Limb (tissue), 2 donors: ENCODE measurements around the gene SLF2.
A peak's percentile ranks its signal among the peaks of the same experiment; 100 is the strongest.

Experiments
- DNase-seq, 2 donors: peaks; one replicate each; pipeline ENCODE4 v3.0.0-alpha.2; 2016; ENCODE audit errors: extremely low spot score in 2 of 2

The SLF2 gene

DNA sequence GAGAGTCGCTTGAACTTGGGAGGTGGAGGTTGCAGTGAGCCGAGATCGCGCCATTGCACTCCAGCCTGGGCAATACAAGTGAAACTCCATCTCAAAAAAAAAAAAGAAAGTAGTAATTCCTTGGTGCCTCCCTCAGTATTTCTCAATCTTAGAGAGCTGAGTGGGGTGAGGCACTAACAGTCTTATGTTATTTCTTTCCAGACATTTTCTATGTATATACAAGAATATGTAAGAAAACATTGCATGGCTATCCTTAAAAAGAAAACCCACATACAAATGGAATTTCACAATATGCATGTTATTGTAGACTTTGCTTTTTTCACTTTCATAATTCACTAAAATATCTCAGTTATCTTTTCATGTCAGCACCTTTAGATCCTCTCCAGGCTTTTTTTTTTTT, 13.6 kb upstream of the SLF2 start:
- no peak for DNase-seq

GRCh38 chr10:100901051-100901450, 11.7 kb upstream of the SLF2 start:
- peak in 1 of 2 donors; percentile 32 for DNase-seq

DNA sequence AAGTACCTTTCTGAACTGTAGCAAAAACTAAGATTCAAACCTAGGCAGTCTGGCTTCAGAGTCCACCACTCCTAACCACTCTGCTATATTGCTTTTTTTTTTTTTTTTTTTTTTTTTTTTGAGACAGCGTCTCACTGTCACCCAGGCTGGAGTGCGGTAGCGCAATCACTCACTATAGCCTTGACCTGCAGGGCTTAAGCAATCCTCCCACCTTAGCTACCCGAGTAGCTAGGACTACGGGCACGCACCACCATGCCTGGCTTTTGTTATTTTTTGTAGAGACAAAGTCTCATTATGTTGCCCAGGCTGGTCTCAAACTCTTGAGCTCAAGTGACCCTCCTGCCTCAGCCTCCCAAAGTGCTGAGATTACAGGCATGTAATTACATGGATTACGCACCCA, 10.1 kb upstream of the SLF2 start:
- no peak for DNase-seq

- no peak for DNase-seq
Measured at GRCh38 chr10:100904917-100905316, 7.8 kb upstream of the SLF2 start.

DNA sequence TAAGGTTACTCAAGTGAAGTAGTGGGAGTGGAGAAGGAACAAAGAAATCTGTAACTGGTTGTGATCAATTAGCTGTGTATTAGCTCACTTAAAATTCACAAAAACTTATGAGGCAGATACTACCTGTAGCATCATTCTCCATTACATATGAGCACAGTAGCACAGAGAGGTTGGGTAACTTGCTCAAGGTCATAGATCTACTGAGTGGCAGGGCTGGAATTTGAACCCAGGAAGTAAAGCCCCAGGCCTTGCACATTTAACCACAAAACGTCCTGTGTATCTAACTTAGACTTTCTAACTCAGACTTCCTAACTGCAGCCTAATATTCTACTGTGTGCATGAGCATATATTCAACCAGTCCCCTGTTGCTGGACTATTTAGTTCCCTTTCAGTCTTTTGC, 5.6 kb upstream of the SLF2 start:
- no peak for DNase-seq

- no peak for DNase-seq
Measured at GRCh38 chr10:100907773-100908363, 4.9 kb upstream of the SLF2 start.

- no peak for DNase-seq
Measured at GRCh38 chr10:100908378-100908777, 4.4 kb upstream of the SLF2 start.

DNA sequence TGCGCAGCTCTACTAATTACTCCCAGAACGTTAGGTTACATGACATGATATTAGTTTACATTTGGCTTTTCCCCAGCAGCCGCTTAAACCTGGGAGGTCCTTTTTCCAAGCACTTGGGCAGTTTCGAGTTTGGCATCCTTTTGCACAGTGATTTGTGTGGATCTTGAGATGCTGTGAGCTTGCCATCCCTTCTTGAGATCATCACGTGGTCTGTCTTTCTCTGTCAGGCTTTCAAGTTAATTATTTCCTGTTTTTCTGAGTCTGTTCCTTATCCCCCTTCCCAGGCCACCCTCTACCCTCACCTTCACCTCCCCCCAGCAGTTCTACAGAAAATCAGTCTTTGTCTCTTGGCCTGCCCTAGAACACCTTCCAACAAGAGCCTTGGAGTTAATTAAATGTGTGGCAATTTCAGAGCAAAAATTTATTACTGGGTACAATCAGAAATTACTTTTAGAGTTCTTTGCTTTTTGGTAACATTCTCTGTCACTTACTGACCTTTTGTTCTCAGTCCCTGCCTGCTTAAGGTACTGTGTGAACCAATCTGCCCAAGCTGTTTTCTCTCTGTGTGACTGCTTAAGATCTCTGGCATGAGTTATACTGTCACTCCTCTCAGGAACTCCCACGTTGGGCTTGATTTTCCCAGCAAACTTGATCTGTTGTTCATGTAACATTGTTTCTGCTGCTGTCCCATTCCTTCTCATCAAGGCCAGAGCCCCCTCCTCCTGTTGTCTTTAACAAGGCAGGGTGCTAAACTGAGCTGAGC, 3.1 kb upstream of the SLF2 start:
- DNase-seq: peak in 1 of 2 donors; percentile 28

- DNase-seq: no peak
Measured at GRCh38 chr10:100911472-100911871, 1.3 kb upstream of the SLF2 start.

DNA sequence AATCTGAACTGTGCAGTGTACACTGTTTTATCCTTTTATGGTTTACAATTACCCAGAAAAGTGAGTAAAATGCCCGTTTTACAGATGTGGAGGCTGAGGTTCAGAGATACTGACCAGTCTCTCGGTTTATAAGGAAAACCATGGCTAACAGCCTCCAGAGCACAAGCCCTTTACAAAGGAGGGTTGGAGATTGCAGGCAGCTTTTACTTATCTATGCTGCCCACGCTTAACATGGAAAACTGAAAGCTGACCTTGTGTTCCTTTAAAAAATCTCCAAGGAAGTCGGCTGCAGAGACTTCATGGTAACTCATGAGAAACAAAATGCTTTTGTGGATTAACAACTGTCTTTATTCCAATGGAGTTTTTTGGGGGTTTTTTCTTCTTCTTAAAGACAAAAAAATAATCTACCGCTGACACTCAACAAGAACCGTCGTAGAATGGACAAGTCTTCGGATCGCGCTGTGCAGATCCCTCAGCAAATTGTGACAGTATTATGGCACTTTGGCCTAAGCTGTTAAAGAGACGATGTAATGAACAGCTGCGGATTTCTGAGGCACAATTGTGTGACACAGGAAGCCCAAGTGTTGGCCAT, 654 bp upstream of the SLF2 start:
- peak in 1 of 2 donors; percentile 27 for DNase-seq

GRCh38 chr10:100913470-100913865, 705 bp downstream of the SLF2 start:
- no peak for DNase-seq

- no peak for DNase-seq
Measured at GRCh38 chr10:100917071-100917470, 4.3 kb downstream of the SLF2 start.

DNA sequence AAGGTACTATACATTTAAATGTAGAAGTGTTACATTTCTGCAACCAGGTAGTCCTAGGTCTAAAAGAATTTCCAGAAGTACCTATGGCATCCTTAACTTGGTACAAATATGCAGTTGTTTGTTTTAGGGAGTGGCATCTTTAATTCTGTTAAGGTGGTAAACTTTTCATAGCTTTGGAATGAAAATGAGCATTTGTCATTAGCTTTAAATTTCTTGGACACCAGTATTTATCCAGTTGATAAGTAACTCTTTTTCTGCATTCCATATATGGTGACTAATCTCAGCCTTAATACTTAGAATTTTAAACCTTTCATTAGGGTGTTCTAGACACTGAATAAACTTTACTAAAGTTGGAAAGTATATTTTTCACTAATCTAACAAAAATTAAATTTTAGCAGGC, 10.8 kb downstream of the SLF2 start:
- no peak for DNase-seq

DNA sequence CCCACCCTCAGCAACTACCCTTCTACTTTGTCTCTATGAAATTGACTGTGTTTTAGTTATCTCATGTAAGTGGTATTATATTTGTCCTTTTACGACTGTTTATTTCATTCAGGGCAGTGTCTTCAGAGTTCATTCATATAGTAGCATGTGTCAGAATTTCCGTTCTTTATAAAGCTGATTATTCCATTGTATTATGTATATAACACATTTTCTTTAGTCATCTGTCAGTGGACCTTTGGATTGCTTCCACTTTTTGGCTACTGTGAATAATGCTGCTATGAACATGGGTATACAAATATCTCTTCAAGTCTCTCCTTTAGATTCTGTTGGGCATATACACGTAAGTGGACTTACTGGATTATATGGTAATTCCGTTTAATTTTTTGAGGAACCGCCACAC, 14.5 kb downstream of the SLF2 start:
- no peak for DNase-seq

GRCh38 chr10:100928039-100928438, 15.3 kb downstream of the SLF2 start:
- no peak for DNase-seq

- no peak for DNase-seq
Measured at GRCh38 chr10:100930368-100930767, 17.6 kb downstream of the SLF2 start.

- DNase-seq: no peak
Measured at GRCh38 chr10:100934084-100934659, 21.4 kb downstream of the SLF2 start.

DNA sequence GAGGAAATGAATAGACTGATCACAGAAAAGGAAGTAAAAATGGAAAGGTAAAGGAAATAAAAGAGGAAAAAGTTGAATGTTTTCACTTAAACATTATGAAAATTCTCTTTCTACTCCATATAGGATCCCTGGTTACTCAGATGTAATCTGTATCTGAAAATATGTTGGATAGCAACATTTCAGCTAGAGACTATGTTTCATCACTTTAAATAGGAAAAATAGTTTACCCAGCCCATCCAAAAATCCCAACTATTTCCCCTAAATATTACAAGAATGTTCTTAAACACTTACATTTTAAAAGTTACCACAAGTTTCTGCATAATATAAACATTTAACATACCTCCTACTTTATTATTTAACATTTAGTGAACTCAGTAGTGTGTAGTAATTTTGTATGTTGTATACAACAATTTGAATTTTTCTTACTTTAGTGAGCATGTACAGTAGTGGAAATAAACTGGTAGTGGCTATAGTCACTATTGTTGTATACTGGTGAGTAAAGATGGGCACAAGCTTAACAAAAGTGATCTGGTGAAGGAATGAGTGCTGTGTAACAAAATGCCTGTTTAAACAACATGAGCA, 27.1 kb downstream of the SLF2 start:
- DNase-seq: no peak

- no peak for DNase-seq
Measured at GRCh38 chr10:100942229-100942628, 29.5 kb downstream of the SLF2 start.

- no peak for DNase-seq
Measured at GRCh38 chr10:100943508-100943907, 30.7 kb downstream of the SLF2 start.

GRCh38 chr10:100945754-100946153, 33.0 kb downstream of the SLF2 start:
- no peak for DNase-seq

- no peak for DNase-seq
Measured at GRCh38 chr10:100948916-100949315, 36.2 kb downstream of the SLF2 start.
